T-helper 1 cell treated with Interleukin-12 subunit alpha and Interleukin-12 subunit beta and Interleukin-4 antibody, amounts not matched to agents 30 μg/mL and 1 μg/mL, for 36 hours (primary cell): Measurements from ENCODE around the gene ALDH3B1.

Experiments used
- H3K27ac Mint-ChIP-seq: one replicate; pipeline ENCODE4 v1.8.0; 2021; ENCODE audit warnings: mild to moderate bottlenecking, mixed read lengths
- H3K27me3 Mint-ChIP-seq: one replicate; pipeline ENCODE4 v1.8.0; 2021; ENCODE audit warnings: low read depth, mixed read lengths
- H3K36me3 Mint-ChIP-seq: one replicate; pipeline ENCODE4 v1.8.0; 2021; ENCODE audit warnings: low read depth, mixed read lengths
- H3K4me1 Mint-ChIP-seq: one replicate; pipeline ENCODE4 v1.8.0; 2021; ENCODE audit warnings: low read depth, mixed read lengths
- H3K4me3 Mint-ChIP-seq: one replicate; pipeline ENCODE4 v1.8.0; 2021; ENCODE audit warnings: mild to moderate bottlenecking, moderate library complexity, mixed read lengths
- H3K9me3 Mint-ChIP-seq: one replicate; pipeline ENCODE4 v1.8.0; 2021; ENCODE audit warnings: mixed read lengths

Gene ALDH3B1

GRCh38 chr11:68074584-68075352 lies 64.6 kb downstream of the ALDH3B1 start:
- no peak overlapping the region for H3K4me3 Mint-ChIP-seq
- H3K4me1 Mint-ChIP-seq, result no peaks in the 10 kb centered on the region
- H3K27me3 Mint-ChIP-seq, result no peaks in the 10 kb centered on the region
- H3K9me3 Mint-ChIP-seq, result no peaks in the 10 kb centered on the region
- peaks cover under 1% of the 10 kb centered on the region for H3K36me3 Mint-ChIP-seq
- no peak overlapping the region for H3K27ac Mint-ChIP-seq

- H3K27me3 Mint-ChIP-seq, result no peaks in the 10 kb centered on the region
- no peak overlapping the region for H3K4me3 Mint-ChIP-seq
- H3K27ac Mint-ChIP-seq, result no peak overlapping the region
- no peaks in the 10 kb centered on the region for H3K9me3 Mint-ChIP-seq
- H3K36me3 Mint-ChIP-seq, result no peaks in the 10 kb centered on the region
- H3K4me1 Mint-ChIP-seq, result no peaks in the 10 kb centered on the region
These were observed 66.4 kb downstream of the ALDH3B1 start for GRCh38 chr11:68076371-68077042.

GRCh38 chr11:68077617-68078582 lies 67.8 kb downstream of the ALDH3B1 start:
- Mint-ChIP-seq H3K36me3 (no peaks in the 10 kb centered on the region), H3K27ac (no peak overlapping the region), H3K4me1 (no peaks in the 10 kb centered on the region), H3K27me3 (no peaks in the 10 kb centered on the region), H3K9me3 (no peaks in the 10 kb centered on the region), H3K4me3 (no peak overlapping the region)
